B cell (primary cell): ENCODE results near the gene SMIM26.
"Not testable (repeated sequence)": the region's sequence is repeated elsewhere in the genome, so short reads cannot be mapped to it uniquely, and the experiment has no call there.

ENCODE experiments used
- CTCF ChIP-seq: fragments of 200-600 bp; IDR thresholded peaks from one replicate; pipeline ENCODE4 v1.8.0; 2022; ENCODE audit warnings: antibody characterized with exemption, mild to moderate bottlenecking
- EZH2 ChIP-seq: IDR thresholded peaks from 2 replicates; pipeline ENCODE4 v1.6.1; 2012; ENCODE audit warnings: borderline replicate concordance, low read depth, mild to moderate bottlenecking, moderate library complexity, low read length; ENCODE audit not compliant: insufficient read depth, poor library complexity, severe bottlenecking

GRCh38 chr20:18522066-18522465 lies 45.2 kb upstream of the SMIM26 start:
- TF ChIP-seq CTCF, EZH2: not testable (repeated sequence)
